Stimulated activated CD8-positive, alpha-beta memory T cell treated with anti-CD3 and anti-CD28 coated beads, Interleukin-7, amount 100 ng/mL, for 48 hours (primary cell): Measurements from ENCODE around the gene CDH22.

Source experiments
- DNase-seq, 2 donors: peaks; one replicate each; pipeline ENCODE4 v3.0.0-alpha.2; 2020; ENCODE audit warnings: low read depth in 1 of 2; ENCODE audit errors: extremely low read depth in 1 of 2

Gene CDH22

DNA sequence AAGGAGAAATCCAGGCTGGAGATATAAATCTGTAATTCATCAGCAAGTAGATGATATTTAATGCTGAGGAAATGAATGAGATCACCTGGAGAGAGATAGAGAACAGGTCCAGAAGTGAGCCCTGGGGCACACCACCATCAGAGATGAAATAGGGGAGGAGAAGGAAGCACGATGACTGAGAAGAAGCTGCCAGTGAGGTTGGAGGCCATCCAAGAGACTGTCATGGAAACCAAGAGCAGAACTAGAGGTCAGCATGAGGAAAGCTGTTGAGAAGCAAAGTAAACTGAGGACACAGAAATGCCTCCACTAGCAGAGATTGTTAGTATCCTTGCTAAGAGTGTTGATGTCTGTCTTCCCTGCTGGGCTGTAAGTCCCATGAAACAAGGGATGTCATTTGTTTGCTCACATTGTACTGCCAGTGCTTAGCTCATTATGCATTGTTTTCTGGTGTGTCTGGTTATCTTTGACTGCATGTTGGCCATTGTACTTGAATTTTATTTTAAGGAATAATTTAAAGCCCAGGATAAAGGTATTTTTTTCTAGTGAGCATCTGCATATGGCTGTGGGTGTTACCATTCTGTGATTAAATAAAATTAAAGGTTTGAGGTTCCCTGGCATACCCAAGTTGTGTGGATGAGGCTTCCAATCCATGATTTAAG is 35.8 kb downstream of the CDH22 start:
- DNase-seq, result no peak

GRCh38 chr20:46270977-46271744 is 37.1 kb downstream of the CDH22 start:
- DNase-seq, result no peak

GRCh38 chr20:46269372-46269771 is 38.9 kb downstream of the CDH22 start:
- DNase-seq, result no peak

DNA sequence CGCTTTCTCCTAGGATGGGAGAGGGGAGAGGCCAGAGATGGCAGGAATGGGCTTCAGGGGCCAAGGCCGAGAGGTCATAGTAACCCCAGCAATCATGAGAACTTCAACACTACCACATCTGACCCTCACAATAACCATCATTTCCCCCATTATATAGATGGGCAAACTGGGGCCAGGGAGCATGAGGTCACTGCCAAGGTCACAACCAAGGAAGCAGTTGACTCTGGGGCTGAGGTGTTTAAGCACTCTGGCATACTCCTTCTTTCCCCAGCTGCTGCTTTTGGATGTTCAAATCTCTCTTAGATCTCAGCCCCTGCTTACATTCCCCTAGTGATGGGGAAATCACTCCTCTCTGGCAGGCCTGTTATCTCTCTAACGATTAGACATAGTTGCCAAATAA is 39.6 kb downstream of the CDH22 start:
- no peak for DNase-seq

DNA sequence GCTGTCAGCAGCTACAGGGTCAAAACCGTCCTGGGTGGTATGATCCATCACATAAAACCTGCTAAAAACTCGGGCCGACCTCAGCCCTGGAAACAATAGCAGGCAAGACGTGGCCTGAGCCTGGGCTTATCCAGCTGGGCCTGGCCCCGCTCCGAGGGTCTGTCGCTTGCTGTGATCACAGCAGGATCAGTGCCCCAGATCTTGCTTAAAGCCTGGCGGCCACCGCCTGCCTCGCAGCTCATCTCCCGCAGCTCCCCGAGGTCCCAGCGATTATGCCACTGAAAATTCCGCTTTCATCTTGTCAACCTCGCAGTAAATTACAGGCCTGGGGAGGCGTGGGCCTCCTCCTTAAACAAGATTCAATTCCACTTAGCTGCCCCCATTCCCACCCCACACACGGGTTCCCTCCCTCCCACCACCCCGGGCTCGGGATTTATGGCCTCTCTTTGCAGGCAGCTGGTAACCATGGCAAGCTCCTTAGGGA is 40.1 kb downstream of the CDH22 start:
- DNase-seq, result no peak

DNA sequence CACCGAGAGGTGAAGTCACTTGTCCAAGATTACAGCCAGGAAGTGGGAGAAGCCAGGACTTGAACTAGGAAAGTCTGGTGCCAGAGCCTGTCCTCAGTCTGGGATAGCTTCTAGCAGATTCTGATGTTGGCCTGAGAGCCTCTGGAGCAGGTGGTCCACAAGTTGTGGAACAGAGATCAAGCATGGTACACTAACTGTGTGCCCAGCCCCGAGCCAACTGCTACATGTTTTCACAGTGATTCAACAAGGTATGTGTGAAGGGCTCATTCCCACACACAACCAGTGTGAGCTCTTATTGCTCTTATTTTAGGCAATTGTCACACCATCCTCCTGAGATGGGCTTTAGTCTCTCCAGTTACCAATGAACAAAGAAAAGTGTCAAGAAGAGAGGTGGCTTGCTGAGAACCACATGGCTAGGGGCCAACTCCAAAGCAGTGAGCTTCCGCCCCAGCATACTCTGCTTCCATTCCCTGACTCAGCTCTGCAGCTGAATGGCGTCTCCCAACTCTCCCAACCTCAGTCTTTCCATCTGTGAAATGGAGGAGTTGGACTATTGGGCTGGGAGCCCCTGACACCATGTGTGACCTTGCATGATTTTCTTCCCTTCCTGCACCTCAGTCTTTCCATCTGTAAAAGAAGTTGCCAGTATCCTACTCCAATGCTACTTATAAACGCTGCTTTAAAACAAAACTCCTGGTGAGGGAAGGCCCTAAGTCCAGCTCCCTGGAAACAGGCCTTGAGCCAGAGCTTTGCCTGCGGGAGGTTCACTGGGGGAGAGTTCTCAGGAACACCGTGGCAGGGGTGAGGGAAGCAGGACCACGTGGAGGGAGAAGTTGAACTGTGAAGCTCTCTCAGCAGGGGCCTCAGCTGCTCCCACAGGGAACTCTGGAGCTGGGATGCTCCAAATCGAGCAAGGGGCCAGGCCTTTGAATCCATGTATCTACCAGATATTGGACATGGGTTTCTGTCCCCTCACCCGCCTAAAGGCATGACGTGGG is 40.9 kb downstream of the CDH22 start:
- no peak for DNase-seq

DNA sequence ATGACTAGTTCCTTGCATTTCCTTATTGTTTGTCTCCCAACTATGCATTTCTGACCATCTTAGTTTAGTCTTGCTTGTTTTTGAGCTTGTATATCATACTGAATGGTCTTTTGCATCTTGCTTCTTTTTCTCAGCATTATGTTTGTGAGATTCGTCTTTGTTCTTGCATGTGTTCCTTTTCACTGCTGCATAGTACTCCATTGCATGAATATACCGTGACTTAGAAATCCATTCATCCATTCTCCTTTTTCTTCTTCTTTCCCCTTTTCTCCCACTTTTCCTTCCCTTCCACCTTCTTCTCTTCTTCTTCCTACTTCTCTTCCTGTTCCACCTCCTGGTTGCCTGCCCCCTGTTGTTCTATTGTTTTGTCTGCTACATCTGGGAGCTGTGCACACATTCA is 42.8 kb downstream of the CDH22 start:
- DNase-seq, result no peak

- DNase-seq, result no peak
These were observed 43.7 kb downstream of the CDH22 start for GRCh38 chr20:46264391-46265266.

GRCh38 chr20:46261456-46262253 is 46.6 kb downstream of the CDH22 start:
- DNase-seq, result no peak

- no peak for DNase-seq
These were observed 47.3 kb downstream of the CDH22 start for GRCh38 chr20:46260936-46261454.

DNA sequence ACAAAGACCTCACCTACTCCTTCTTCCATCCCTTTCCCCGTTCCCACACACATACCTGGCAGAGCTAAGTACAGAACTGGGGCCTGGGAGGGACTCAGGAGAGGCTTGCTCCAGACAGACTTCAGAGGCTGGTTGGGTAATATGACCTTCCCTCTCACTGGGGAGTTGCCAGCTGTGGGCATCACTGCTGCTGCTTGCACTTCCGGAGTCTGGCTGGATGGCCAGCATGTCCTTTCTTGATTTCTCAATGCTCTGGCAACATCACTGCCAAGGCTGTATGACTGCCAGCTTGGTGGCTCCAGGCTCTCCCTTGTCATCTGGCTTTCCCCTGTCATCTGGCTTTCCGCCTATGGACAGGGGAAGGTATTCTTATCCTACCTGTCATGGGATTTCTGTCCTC is 47.8 kb downstream of the CDH22 start:
- DNase-seq, result no peak

DNA sequence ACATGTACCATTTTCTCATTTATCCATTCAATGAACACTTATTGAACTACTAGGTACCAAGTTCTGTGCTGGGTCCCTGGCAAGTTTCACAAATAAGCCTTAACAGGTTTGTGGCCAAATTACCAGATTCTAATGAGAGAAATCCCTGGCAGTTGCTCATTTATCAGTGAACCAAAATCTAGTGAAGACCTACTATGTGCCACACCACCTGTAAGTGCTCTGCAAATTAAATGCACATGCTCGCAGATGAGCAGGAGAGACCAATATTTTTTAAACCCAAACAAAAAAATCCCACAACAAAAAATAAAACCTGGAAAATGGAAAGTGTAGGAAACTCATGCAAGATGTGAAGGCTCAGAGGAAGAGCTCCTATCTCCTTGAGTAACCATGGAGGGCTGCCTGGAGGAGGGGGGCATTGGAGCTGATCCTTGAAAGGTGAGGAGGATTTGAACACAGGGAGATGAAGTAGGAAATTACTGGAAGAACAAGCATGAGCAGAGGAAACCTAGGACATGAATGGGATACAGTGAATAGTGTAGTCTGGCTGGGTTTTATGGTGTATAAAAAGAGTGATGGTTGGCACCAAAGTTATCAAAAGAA is 48.9 kb downstream of the CDH22 start:
- DNase-seq, result no peak

- no peak for DNase-seq
These were observed 50.4 kb downstream of the CDH22 start for GRCh38 chr20:46257887-46258286.

DNA sequence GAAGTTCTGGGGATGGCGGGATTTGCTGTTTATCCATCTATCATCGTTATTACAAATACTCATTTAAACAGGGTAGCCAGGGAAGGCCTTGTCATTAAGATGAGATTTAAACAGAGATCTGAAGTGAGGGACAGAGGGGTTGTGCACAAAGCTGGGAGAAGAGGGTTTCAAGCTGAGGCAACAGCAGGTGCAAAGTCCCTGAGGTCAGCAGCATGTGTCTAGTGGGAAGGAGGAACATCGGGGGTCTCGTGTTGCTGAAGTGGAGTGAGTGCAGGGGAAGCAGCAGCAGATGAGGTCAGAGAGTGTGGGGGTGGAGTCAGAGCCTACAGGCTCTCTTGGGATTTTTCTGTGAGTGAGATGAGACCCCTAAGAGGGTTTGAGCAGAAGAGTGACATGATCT is 52.0 kb downstream of the CDH22 start:
- no peak for DNase-seq

DNA sequence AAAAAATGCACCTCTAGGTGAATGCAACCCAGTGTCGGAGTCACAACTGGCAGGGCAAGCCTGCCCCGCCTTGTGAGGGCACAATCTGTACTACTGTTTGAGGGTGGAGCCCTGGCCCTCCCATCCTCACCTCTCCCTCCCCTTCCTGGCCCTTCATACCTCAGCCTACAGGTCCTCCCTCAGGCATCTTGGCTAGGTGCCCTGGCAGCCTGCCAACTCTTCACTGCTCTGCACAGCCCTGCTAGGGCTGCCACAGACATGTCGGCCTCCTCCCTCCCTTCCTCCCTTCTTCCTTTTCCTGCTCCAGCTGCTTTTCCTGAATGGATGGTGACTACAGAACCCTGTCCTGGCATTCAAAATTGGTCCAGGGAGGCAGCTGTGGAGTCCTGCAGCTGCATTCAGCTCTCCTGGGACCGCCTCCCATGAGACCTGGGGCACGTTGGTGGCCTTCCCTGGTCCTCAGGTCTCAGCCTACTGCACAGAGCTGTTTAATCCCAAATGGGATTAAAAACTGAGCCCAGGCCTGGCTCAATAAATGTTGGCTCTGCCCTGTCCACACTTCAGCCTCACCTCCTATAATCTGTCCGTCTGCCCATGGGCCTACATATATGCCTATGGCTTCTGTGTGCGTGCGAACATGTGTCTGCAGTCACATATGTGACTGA is 52.7 kb downstream of the CDH22 start:
- DNase-seq, result no peak

DNA sequence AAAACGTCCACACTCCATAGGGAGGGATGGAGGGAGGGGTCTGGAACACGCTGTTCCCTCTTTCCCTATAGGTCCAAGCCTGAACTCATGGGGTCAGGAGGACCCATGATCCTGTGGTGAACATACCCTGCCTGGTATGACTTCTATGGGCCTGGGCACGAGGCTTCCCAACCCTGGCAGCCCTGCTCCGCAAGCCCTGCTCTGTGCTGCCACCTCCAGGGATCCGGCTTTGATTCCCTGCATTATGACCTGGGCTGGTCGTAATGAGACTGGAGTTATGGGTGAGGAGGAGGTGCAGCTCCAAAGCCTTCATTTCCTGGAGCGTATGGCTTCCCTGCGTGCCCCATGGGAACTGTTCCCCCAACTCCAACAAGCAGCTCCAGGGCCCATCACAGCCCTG is 54.9 kb downstream of the CDH22 start:
- no peak for DNase-seq

- DNase-seq, result no peak
These were observed 55.8 kb downstream of the CDH22 start for GRCh38 chr20:46252352-46253091.
